COLO829 (cell line): ENCODE measurements around the gene PIP4K2C.
"Not testable (repeated sequence)": the region's sequence is repeated elsewhere in the genome, so short reads cannot be mapped to it uniquely, and the experiment has no call there.

Experiments used
- DNase-seq: peaks from one replicate; pipeline ENCODE4 v3.0.0; 2012; ENCODE audit warnings: low spot score

PIP4K2C gene

GRCh38 chr12:57636731-57637130, 45.7 kb downstream of the PIP4K2C start:
- DNase-seq, result not testable (repeated sequence)

- DNase-seq, result no peak
These were observed 46.4 kb downstream of the PIP4K2C start for GRCh38 chr12:57637364-57637763.

GRCh38 chr12:57638096-57638495, 47.1 kb downstream of the PIP4K2C start:
- DNase-seq, result no peak

GRCh38 chr12:57640175-57641042, 49.4 kb downstream of the PIP4K2C start:
- DNase-seq, result no peak

GRCh38 chr12:57641699-57642442, 50.9 kb downstream of the PIP4K2C start:
- DNase-seq, result no peak

GRCh38 chr12:57645990-57646658, 55.1 kb downstream of the PIP4K2C start:
- DNase-seq, result not testable (repeated sequence)

- not testable (repeated sequence) for DNase-seq
These were observed 55.7 kb downstream of the PIP4K2C start for GRCh38 chr12:57646659-57647049.
